HepG2 (cell line): ENCODE results near the gene CNPY4. TPM values are rescaled to one million over a fixed set of nuclear protein-coding genes. Genes with fewer than 3 reads are reported as not detected.

ENCODE experiments used
- BATF2 ChIP-seq: sonication (generic); formaldehyde crosslinking; IDR thresholded peaks from 2 replicates; pipeline ENCODE4 v1.8.0; 2022; ENCODE audit warnings: mild to moderate bottlenecking, missing genetic modification reagents, moderate library complexity
- CREBL2 ChIP-seq: sonication (generic); formaldehyde crosslinking; IDR thresholded peaks from 2 replicates; pipeline ENCODE4 v1.8.1; 2023; ENCODE audit warnings: missing genetic modification reagents, mild to moderate bottlenecking, borderline replicate concordance
- EP300 ChIP-seq, 3 experiments: sonication (generic) in 1 of 3; formaldehyde crosslinking in 1 of 3; IDR thresholded peaks; 2 replicates each; pipeline versions ENCODE4 v1.5.1 to v1.6.1; 2011 to 2020; ENCODE audit warnings: low read depth in 2 of 3, low read length in 2 of 3, borderline replicate concordance in 1 of 3, improper control_type of control experiment in 1 of 3, mild to moderate bottlenecking in 1 of 3, missing genetic modification reagents in 1 of 3, moderate library complexity in 1 of 3
- ETV5 ChIP-seq: IDR thresholded peaks from 2 replicates; pipeline ENCODE4 v1.6.1; 2018; ENCODE audit warnings: missing biosample characterization, missing genetic modification reagents, inconsistent platforms, borderline replicate concordance
- HBP1 ChIP-seq: IDR thresholded peaks from 2 replicates; pipeline ENCODE4 v1.6.1; 2016; ENCODE audit warnings: low read depth, control low read depth
- KDM1A ChIP-seq: IDR thresholded peaks from 2 replicates; pipeline ENCODE4 v1.6.1; 2016; ENCODE audit warnings: missing compliant biosample characterization
- MED1 ChIP-seq: sonication (generic); formaldehyde crosslinking; IDR thresholded peaks from 2 replicates; pipeline ENCODE4 v1.4.0; 2020; ENCODE audit warnings: missing genetic modification reagents
- MXD3 ChIP-seq: IDR thresholded peaks from 2 replicates; pipeline ENCODE4 v1.6.1; 2016; ENCODE audit warnings: mild to moderate bottlenecking, missing biosample characterization, missing genetic modification reagents
- NR3C1 ChIP-seq: sonication (generic); formaldehyde crosslinking; IDR thresholded peaks from 2 replicates; pipeline ENCODE4 v1.4.0; 2020; ENCODE audit warnings: missing genetic modification reagents
- RBM39 ChIP-seq: fragments of 200-400 bp; formaldehyde crosslinking; IDR thresholded peaks from one replicate; pipeline ENCODE4 v1.6.1; 2018; ENCODE audit warnings: antibody characterized with exemption, mild to moderate bottlenecking, low read depth, low read length; ENCODE audit not compliant: poor library complexity, severe bottlenecking
- SKIL ChIP-seq: sonication (generic); formaldehyde crosslinking; IDR thresholded peaks from 2 replicates; pipeline ENCODE4 v1.8.0; 2022; ENCODE audit warnings: missing genetic modification reagents, mild to moderate bottlenecking, moderate library complexity, borderline replicate concordance
- ZBTB34 ChIP-seq: sonication (generic); formaldehyde crosslinking; IDR thresholded peaks from 2 replicates; pipeline ENCODE4 v1.8.0; 2022; ENCODE audit warnings: mild to moderate bottlenecking, missing genetic modification reagents
- ZNF281 ChIP-seq: sonication (generic); formaldehyde crosslinking; IDR thresholded peaks from 2 replicates; pipeline ENCODE4 v1.4.0; 2020; ENCODE audit warnings: missing genetic modification reagents, borderline replicate concordance
- ZNF34 ChIP-seq: sonication (generic); formaldehyde crosslinking; IDR thresholded peaks from 2 replicates; pipeline ENCODE4 v1.4.0; 2020; ENCODE audit warnings: mild to moderate bottlenecking, missing genetic modification reagents, borderline replicate concordance
- ZSCAN5A ChIP-seq: sonication (generic); formaldehyde crosslinking; IDR thresholded peaks from 2 replicates; pipeline ENCODE4 v1.8.0; 2022; ENCODE audit warnings: mild to moderate bottlenecking, missing genetic modification reagents, borderline replicate concordance
- polyA plus RNA-seq, 8 experiments: library from polyadenylated mRNA; depleted of rRNA in 3 of 8; stranded (reverse) in 7 of 8; unstranded in 1 of 8; fragments of >200 nt; fragmentation: Illumina TruSeq in 4 of 8; extraction: Trizol in 4 of 8; gene quantifications; 2 replicates each; pipeline versions ENCODE4 v1.2.1 to v1.2.3, GENCODE V29; 2011 to 2016; ENCODE audit warnings: low read depth in 4 of 8, missing spikeins in 1 of 8, mixed read lengths in 1 of 8; ENCODE audit not compliant: insufficient read depth in 1 of 8
- total RNA-seq, 5 experiments: library from RNA; depleted of rRNA; stranded (reverse); fragments of >200 nt; fragmentation: Illumina TruSeq; extraction: Trizol; gene quantifications; 2 replicates each; pipeline ENCODE4 v1.2.3, GENCODE V29; 2016; ENCODE audit warnings: low read depth in 1 of 5

Gene CNPY4
- total and polyA plus RNA-seq, 2 of the 13 experiments (the other 11 are each of a cell fraction or from before 2014, with no cell fraction given): 6.2 to 12.7 TPM

- TF ChIP-seq SKIL (CRISPR knock-in tag) (peak; percentile 73), ZSCAN5A (CRISPR knock-in tag) (peak; percentile 42; the same call in 1 of the 2 replicates), ZBTB34 (CRISPR knock-in tag) (peak; percentile 49; the same call in 1 of the 2 replicates), MXD3 (CRISPR knock-in tag) (peak; percentile 88; the same call in 1 of the 2 replicates), MED1 (CRISPR knock-in tag) (peak; percentile 84), BATF2 (peak; percentile 97), NR3C1 (CRISPR knock-in tag) (no peak), ZNF281 (CRISPR knock-in tag) (peak; percentile 73; the same call in 1 of the 2 replicates), CREBL2 (CRISPR knock-in tag) (peak; percentile 96; the same call in 1 of the 2 replicates), EP300 (IDR thresholded peaks at IDR 0.05; ENCODE audit: low read depth in 2 of 2, low read length in 2 of 2) (no peak), EP300 (CRISPR knock-in tag; IDR thresholded peaks at IDR 0.05; ENCODE audit: borderline replicate concordance) (peak; percentile 46; the same call in 1 of the 2 replicates), ETV5 (peak; percentile 58), RBM39 (no peak), ZNF34 (CRISPR knock-in tag) (peak; percentile 96; the same call in 1 of the 2 replicates), KDM1A (no peak), HBP1 (CRISPR knock-in tag) (peak; percentile 93)
Observed at GRCh38 chr7:100088621-100089457, 30.6 kb upstream of the CNPY4 start, which contains the start of gene COPS6 (continued).
